ENCODE results near the gene PRMT7.

PRMT7 gene

GRCh38 chr16:68368301-68368888, 57.6 kb downstream of the PRMT7 start:
- Mint-ChIP-seq H3K9me3 (no peaks in the 10 kb centered on the region), H3K27ac (peak overlapping the region; percentile 79), H3K27me3 (ENCODE audit: low read depth, poor library complexity) (peaks cover 11% of the 10 kb centered on the region), H3K4me3 (peak overlapping the region; percentile 43), H3K36me3 (ENCODE audit: low read depth) (no peaks in the 10 kb centered on the region), H3K4me1 (peaks cover 74% of the 10 kb centered on the region)
- no peak for TF ChIP-seq CTCF (IDR thresholded peaks at IDR 0.05)
- no peak for DNase-seq

GRCh38 chr16:68369168-68369567, 58.3 kb downstream of the PRMT7 start:
- no peak overlapping the region for H3K4me3 Mint-ChIP-seq
- H3K27me3 Mint-ChIP-seq (ENCODE audit: low read depth, poor library complexity) = peaks cover 11% of the 10 kb centered on the region
- no peak for DNase-seq
- no peaks in the 10 kb centered on the region for H3K36me3 Mint-ChIP-seq (ENCODE audit: low read depth)
- no peaks in the 10 kb centered on the region for H3K9me3 Mint-ChIP-seq
- TF ChIP-seq CTCF (IDR thresholded peaks at IDR 0.05) = no peak
- H3K4me1 Mint-ChIP-seq = peaks cover 69% of the 10 kb centered on the region
- H3K27ac Mint-ChIP-seq = no peak overlapping the region

- no peak for DNase-seq
- H3K4me1 Mint-ChIP-seq = peaks cover 61% of the 10 kb centered on the region
- no peaks in the 10 kb centered on the region for H3K36me3 Mint-ChIP-seq (ENCODE audit: low read depth)
- no peaks in the 10 kb centered on the region for H3K9me3 Mint-ChIP-seq
- H3K27ac Mint-ChIP-seq = peak overlapping the region; percentile 25
- no peak for TF ChIP-seq CTCF (IDR thresholded peaks at IDR 0.05)
- peak overlapping the region; percentile 30 for H3K4me3 Mint-ChIP-seq
- peaks cover 11% of the 10 kb centered on the region for H3K27me3 Mint-ChIP-seq (ENCODE audit: low read depth, poor library complexity)
These were observed 59.1 kb downstream of the PRMT7 start for GRCh38 chr16:68369697-68370580.

- no peak overlapping the region for H3K27ac Mint-ChIP-seq
- no peak for TF ChIP-seq CTCF (IDR thresholded peaks at IDR 0.05)
- peaks cover 58% of the 10 kb centered on the region for H3K4me1 Mint-ChIP-seq
- H3K36me3 Mint-ChIP-seq (ENCODE audit: low read depth) = no peaks in the 10 kb centered on the region
- H3K9me3 Mint-ChIP-seq = no peaks in the 10 kb centered on the region
- peaks cover 11% of the 10 kb centered on the region for H3K27me3 Mint-ChIP-seq (ENCODE audit: low read depth, poor library complexity)
- no peak for DNase-seq
- H3K4me3 Mint-ChIP-seq = peak overlapping the region; percentile 30
These were observed 59.9 kb downstream of the PRMT7 start for GRCh38 chr16:68370581-68371275.

GRCh38 chr16:68371276-68371651, 60.4 kb downstream of the PRMT7 start:
- Mint-ChIP-seq H3K4me1 (peaks cover 56% of the 10 kb centered on the region), H3K36me3 (ENCODE audit: low read depth) (no peaks in the 10 kb centered on the region), H3K27ac (no peak overlapping the region), H3K4me3 (no peak overlapping the region), H3K9me3 (no peaks in the 10 kb centered on the region), H3K27me3 (ENCODE audit: low read depth, poor library complexity) (peaks cover 11% of the 10 kb centered on the region)
- no peak for DNase-seq
- no peak for TF ChIP-seq CTCF (IDR thresholded peaks at IDR 0.05)

All from nephron progenitor cell (in vitro differentiated cells).